A549 (cell line): ENCODE measurements around the gene CFL1. TPM values are rescaled to one million over a fixed set of nuclear protein-coding genes. Genes with fewer than 3 reads are reported as not detected.

Experiments
- ATAC-seq, 2 experiments: fragments of 200-7000 bp in 1 of 2; fragments of >200 bp in 1 of 2; cut with Nextera tagmentation in 1 of 2; cut with Tn5 transposase in 1 of 2; 3 replicates each; pipeline versions ENCODE4 v1.8.0 to v1.9.1; 2018 to 2020; ENCODE audit warnings: mild to moderate bottlenecking in 1 of 2, moderate library complexity in 1 of 2
- CTCF ChIA-PET: fragments of 300-600 bp; sonication (Branson Sonifier 250); formaldehyde crosslinking; extraction: SDS; loops from one replicate; lab custom pipeline; 2021; ENCODE audit warnings: antibody characterized with exemption, inconsistent platforms; lab: Yijun Ruan, JAX
- POLR2A ChIA-PET: fragments of 350-600 bp; formaldehyde crosslinking; extraction: SDS; loops from one replicate; lab custom pipeline; 2021; ENCODE audit warnings: antibody characterized with exemption, inconsistent platforms; lab: Yijun Ruan, JAX
- DNase-seq, 2 experiments: peaks; one replicate each; pipeline versions ENCODE4 v3.0.0 to v3.0.0-alpha.2; 2011 to 2016; ENCODE audit warnings: low read depth in 1 of 2, low spot score in 1 of 2
- FAIRE-seq: peaks from 2 replicates; lab custom pipeline; 2011; peaks lifted over from hg19 to GRCh38; lab: Jason Lieb, UNC
- H3K27ac ChIP-seq, 2 experiments: fragments of >200 bp; sonication (Bioruptor Twin); formaldehyde crosslinking; 3 replicates each; pipeline ENCODE4 v1.5.1; 2016 to 2017
- H3K4me1 ChIP-seq: fragments of >200 bp; sonication (Bioruptor Twin); formaldehyde crosslinking; 3 replicates; pipeline ENCODE4 v1.6.1; 2016
- H3K4me2 ChIP-seq: fragments of >200 bp; sonication (Bioruptor Twin); formaldehyde crosslinking; 3 replicates; pipeline ENCODE4 v1.6.1; 2016
- H3K4me3 ChIP-seq: fragments of >200 bp; sonication (Bioruptor Twin); formaldehyde crosslinking; 3 replicates; pipeline ENCODE4 v1.5.1; 2016
- H3K9me3 ChIP-seq: fragments of >200 bp; sonication (Bioruptor Twin); formaldehyde crosslinking; 3 replicates; pipeline ENCODE4 v1.6.1; 2016
- ATOH8 ChIP-seq: fragments of 250-450 bp; sonication (Bioruptor Pico); IDR thresholded peaks from 2 replicates; pipeline ENCODE4 v1.5.0; 2020; ENCODE audit warnings: low read depth, mild to moderate bottlenecking, moderate library complexity
- CHD2 ChIP-seq: fragments of 150-350 bp; IDR thresholded peaks from 2 replicates; pipeline ENCODE4 v1.6.1; 2014; ENCODE audit warnings: low read length; ENCODE audit not compliant: partially characterized antibody
- CHD4 ChIP-seq: fragments of 200-600 bp; sonication (generic); IDR thresholded peaks from 2 replicates; pipeline ENCODE4 v1.6.1; 2016; ENCODE audit warnings: antibody characterized with exemption, mild to moderate bottlenecking, borderline replicate concordance
- E2F6 ChIP-seq: IDR thresholded peaks from 2 replicates; pipeline ENCODE4 v1.6.1; 2012; ENCODE audit warnings: low read depth, borderline replicate concordance
- ELK1 ChIP-seq: fragments of 150-350 bp; IDR thresholded peaks from 2 replicates; pipeline ENCODE4 v1.6.1; 2014; ENCODE audit warnings: low read depth, mild to moderate bottlenecking, low read length
- ESRRA ChIP-seq: fragments of 150-350 bp; IDR thresholded peaks from 2 replicates; pipeline ENCODE4 v1.6.1; 2014; ENCODE audit warnings: mild to moderate bottlenecking, low read length, borderline replicate concordance
- FOSL2 ChIP-seq, 2 experiments: fragments of 450-650 bp in 1 of 2; fragments of >200 bp in 1 of 2; sonication (Bioruptor Twin) in 1 of 2; formaldehyde crosslinking; IDR thresholded peaks; 2 replicates each; pipeline versions ENCODE4 v1.5.0 to v1.6.1; 2016 to 2020; ENCODE audit warnings: mild to moderate bottlenecking in 1 of 2, moderate library complexity in 1 of 2
- FOXS1 ChIP-seq: fragments of 250-450 bp; sonication (Bioruptor Pico); IDR thresholded peaks from 2 replicates; pipeline ENCODE4 v1.5.0; 2020; ENCODE audit warnings: mild to moderate bottlenecking, moderate library complexity
- HES2 ChIP-seq: fragments of >200 bp; sonication (Bioruptor Twin); formaldehyde crosslinking; IDR thresholded peaks from 2 replicates; pipeline ENCODE4 v1.6.1; 2016
- HMGXB4 ChIP-seq: fragments of 250-450 bp; sonication (Bioruptor Pico); IDR thresholded peaks from 2 replicates; pipeline ENCODE4 v1.5.0; 2021; ENCODE audit warnings: mild to moderate bottlenecking, moderate library complexity, borderline replicate concordance
- HOXB13 ChIP-seq: fragments of 250-450 bp; sonication (Bioruptor Pico); IDR thresholded peaks from 2 replicates; pipeline ENCODE4 v1.5.0; 2020; ENCODE audit warnings: low read depth, mild to moderate bottlenecking, moderate library complexity
- JUNB ChIP-seq: fragments of >200 bp; sonication (Bioruptor Twin); formaldehyde crosslinking; IDR thresholded peaks from 2 replicates; pipeline ENCODE4 v1.6.1; 2016
- MAZ ChIP-seq: fragments of 150-350 bp; IDR thresholded peaks from 2 replicates; pipeline ENCODE4 v1.6.1; 2014; ENCODE audit warnings: antibody characterized with exemption, low read depth, low read length, borderline replicate concordance
- MYC ChIP-seq: IDR thresholded peaks from 2 replicates; pipeline ENCODE4 v1.6.1; 2012; ENCODE audit warnings: mild to moderate bottlenecking, inconsistent platforms, low read length, improper control_type of control experiment, borderline replicate concordance
- PHF8 ChIP-seq: fragments of 200-600 bp; sonication (generic); IDR thresholded peaks from 2 replicates; pipeline ENCODE4 v1.6.1; 2016; ENCODE audit warnings: low read depth, mild to moderate bottlenecking, antibody characterized with exemption, moderate library complexity, borderline replicate concordance
- RAD21 ChIP-seq, 2 experiments: fragments of >200 bp in 1 of 2; sonication (Bioruptor Twin) in 1 of 2; formaldehyde crosslinking in 1 of 2; IDR thresholded peaks in 1 of 2; conservative IDR thresholded peaks in 1 of 2; 2 replicates in 1 of 2; 3 replicates in 1 of 2; pipeline ENCODE4 v1.6.1; 2012 to 2018; ENCODE audit warnings: inconsistent platforms in 1 of 2
- RARB ChIP-seq: fragments of 250-450 bp; sonication (Bioruptor Pico); IDR thresholded peaks from 2 replicates; pipeline ENCODE4 v1.8.0; 2021; ENCODE audit warnings: mild to moderate bottlenecking, moderate library complexity
- REST ChIP-seq: fragments of 200-600 bp; sonication (generic); IDR thresholded peaks from 2 replicates; pipeline ENCODE4 v1.6.1; 2016; ENCODE audit warnings: antibody characterized with exemption, mild to moderate bottlenecking, moderate library complexity
- RFX5 ChIP-seq: fragments of 450-650 bp; IDR thresholded peaks from 2 replicates; pipeline ENCODE4 v1.7.1; 2014; ENCODE audit warnings: antibody characterized with exemption, mild to moderate bottlenecking, moderate library complexity
- SMC3 ChIP-seq: fragments of >200 bp; sonication (Bioruptor Twin); formaldehyde crosslinking; IDR thresholded peaks from 3 replicates; pipeline ENCODE4 v1.6.1; 2018; ENCODE audit warnings: inconsistent platforms
- TP53 ChIP-seq: fragments of 250-450 bp; sonication (Bioruptor Pico); IDR thresholded peaks from 2 replicates; pipeline ENCODE4 v1.5.0; 2021; ENCODE audit warnings: mild to moderate bottlenecking, moderate library complexity
- ZC3H11A ChIP-seq: fragments of 450-650 bp; IDR thresholded peaks from 2 replicates; pipeline ENCODE4 v1.6.1; 2014; ENCODE audit warnings: antibody characterized with exemption, mild to moderate bottlenecking
- WGBS: methylation state at CpG from one replicate; pipeline ENCODE4 v1.1.6; 2017; ENCODE audit errors: missing lambda C conversion rate; 5-methylcytosine and 5-hydroxymethylcytosine counted together
- polyA plus RNA-seq, 4 experiments: library from polyadenylated mRNA; depleted of rRNA in 3 of 4; stranded (reverse); fragments of >200 nt; fragmentation: RNase III in 1 of 4; extraction: RNeasy Plus Mini Kit Qiagen cat#74134 plus additional on column Dnase treatment in 1 of 4; gene quantifications; 2 replicates in 3 of 4; 3 replicates in 1 of 4; pipeline ENCODE4 v1.2.3, GENCODE V29; 2011 to 2017

The CFL1 gene
- polyA plus RNA-seq, 2 of the 4 experiments (the other 2 are of a cell fraction), result 1,591 to 1,780 TPM

- ChIA-PET CTCF (interaction anchor here (0.6 to 7.6 kb wide), 51 partner anchors 9 to 420 kb away, joined by 3 to 195 read pairs (median 4); partner anchors contain the start of genes AP5B1, CCDC85B, CTSW and EFEMP2), POLR2A (interaction anchor here (0.7 to 3.4 kb wide), 17 partner anchors 8 to 245 kb away, joined by 3 to 36 read pairs (median 8); partner anchors contain the start of genes AP5B1, CCDC85B, FIBP and KAT5)
- 5% methylated on average over 16 of the region's 16 CpGs for WGBS
- peak; percentile 2 to 7 for ATAC-seq
- peaks cover 24% of the 10 kb centered on the region for H3K4me1 ChIP-seq
- H3K4me3 ChIP-seq, result peak overlapping the region; percentile 70
- H3K27ac ChIP-seq, result peak overlapping the region; percentile 88 to 96
- TF ChIP-seq RARB (CRISPR knock-in tag), result 0 out of 2 replicates have a peak, but pooled peaks have one; percentile 23
- peak; percentile 70; the same call in 1 of the 2 replicates for TF ChIP-seq HOXB13 (CRISPR knock-in tag)
- TF ChIP-seq CHD2, result no peak
- 0 out of 2 replicates have a peak, but pooled peaks have one; percentile 0 for TF ChIP-seq RFX5
- TF ChIP-seq MAZ, result 0 out of 2 replicates have a peak, but pooled peaks have one; percentile 4
- 0 out of 2 replicates have a peak, but pooled peaks have one; percentile 24 for TF ChIP-seq ATOH8 (CRISPR knock-in tag)
- 0 out of 2 replicates have a peak, but pooled peaks have one; percentile 3 for TF ChIP-seq MYC
- TF ChIP-seq ZC3H11A, result 0 out of 2 replicates have a peak, but pooled peaks have one; percentile 3
- peak; percentile 45; the same call in 1 of the 2 replicates for TF ChIP-seq PHF8
- peak; percentile 50; the same call in 1 of the 2 replicates for TF ChIP-seq TP53 (CRISPR knock-in tag)
- no peak for TF ChIP-seq FOSL2 (IDR thresholded peaks at IDR 0.05)
- TF ChIP-seq FOSL2 (CRISPR knock-in tag; IDR thresholded peaks at IDR 0.05), result no peak
- TF ChIP-seq HMGXB4 (CRISPR knock-in tag), result no peak
- TF ChIP-seq, all 56 proteins: peak for 9
- no peaks in the 10 kb centered on the region for H3K9me3 ChIP-seq
- H3K4me2 ChIP-seq, result peak overlapping the region; percentile 87
- FAIRE-seq, result no peak
- DNase-seq, result no peak
These were observed 1.9 kb upstream of the CFL1 start for GRCh38 chr11:65859812-65860277.

GRCh38 chr11:65859095-65859811 is 1.3 kb upstream of the CFL1 start:
- Histone ChIP-seq H3K27ac (peak overlapping the region; percentile 88 to 96), H3K4me3 (peak overlapping the region; percentile 70), H3K4me1 (peaks cover 30% of the 10 kb centered on the region), H3K9me3 (no peaks in the 10 kb centered on the region), H3K4me2 (peak overlapping the region; percentile 87)
- FAIRE-seq (no peak), ATAC-seq (peak; percentile 57 to 82), DNase-seq (peak; percentile 97 to 99)
- CTCF ChIA-PET, result interaction anchor here (0.7 to 7.6 kb wide), 43 partner anchors 8 to 420 kb away, joined by 3 to 195 read pairs (median 4); partner anchors contain the start of genes AP5B1, CCDC85B, CTSW and EFEMP2
- POLR2A ChIA-PET, result interaction anchor here (0.5 to 3.4 kb wide), 17 partner anchors 10 to 244 kb away, joined by 3 to 36 read pairs (median 8); partner anchors contain the start of genes AP5B1, CCDC85B, FIBP and KAT5
- under 1% methylated on average over 40 of the region's 46 CpGs for WGBS
- TF ChIP-seq RAD21 (conservative IDR thresholded peaks at IDR 0.05 in 1 of 2, IDR thresholded peaks at IDR 0.05 in 1 of 2), result no peak
- no peak for TF ChIP-seq ELK1
- TF ChIP-seq CHD4, result no peak
- TF ChIP-seq ESRRA, result no peak
- no peak for TF ChIP-seq FOSL2 (IDR thresholded peaks at IDR 0.05)
- no peak for TF ChIP-seq FOSL2 (CRISPR knock-in tag; IDR thresholded peaks at IDR 0.05)
- no peak for TF ChIP-seq CHD2
- TF ChIP-seq HES2, result no peak
- TF ChIP-seq RARB (CRISPR knock-in tag), result no peak
- TF ChIP-seq JUNB, result no peak
- no peak for TF ChIP-seq ZC3H11A
- no peak for TF ChIP-seq FOXS1 (CRISPR knock-in tag)
- no peak for TF ChIP-seq REST
- 0 out of 2 replicates have a peak, but pooled peaks have one; percentile 38 for TF ChIP-seq E2F6
- no peak for TF ChIP-seq SMC3
